GM18505 (cell line): ENCODE results near the gene CWF19L2.
"Not testable (repeated sequence)": the region's sequence is repeated elsewhere in the genome, so short reads cannot be mapped to it uniquely, and the experiment has no call there.

Experiments
- ATAC-seq: cut with Tn5 transposase; IDR thresholded peaks from one replicate; pipeline ENCODE4 v1.9.1; 2021; ENCODE audit not compliant: unreplicated experiment
- POLR2A ChIP-seq: IDR thresholded peaks from 4 replicates; pipeline ENCODE4 v1.6.1; 2011; ENCODE audit warnings: borderline replicate concordance; ENCODE audit not compliant: insufficient read depth, insufficient read length; ENCODE audit errors: extremely low read depth

CWF19L2 gene

DNA sequence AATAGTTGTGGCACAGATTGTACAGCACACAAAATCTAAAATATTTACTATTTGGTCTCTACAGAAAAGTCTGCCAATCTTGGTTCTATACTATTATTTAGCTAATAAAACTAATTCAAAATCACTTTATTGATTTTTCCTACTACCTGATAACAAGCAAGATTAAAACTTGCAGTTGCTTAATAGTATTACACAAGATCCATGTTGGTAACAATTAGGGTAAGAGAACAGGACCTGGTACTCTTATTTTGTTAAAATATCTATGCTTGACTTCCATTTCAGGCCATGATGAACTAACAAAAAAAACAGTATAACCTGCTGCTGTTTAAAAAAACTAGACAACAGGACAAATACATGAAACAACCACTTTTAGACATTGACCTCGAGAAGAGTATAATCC lies 52.4 kb downstream of the CWF19L2 start:
- no peak for ATAC-seq
- no peak for TF ChIP-seq POLR2A

DNA sequence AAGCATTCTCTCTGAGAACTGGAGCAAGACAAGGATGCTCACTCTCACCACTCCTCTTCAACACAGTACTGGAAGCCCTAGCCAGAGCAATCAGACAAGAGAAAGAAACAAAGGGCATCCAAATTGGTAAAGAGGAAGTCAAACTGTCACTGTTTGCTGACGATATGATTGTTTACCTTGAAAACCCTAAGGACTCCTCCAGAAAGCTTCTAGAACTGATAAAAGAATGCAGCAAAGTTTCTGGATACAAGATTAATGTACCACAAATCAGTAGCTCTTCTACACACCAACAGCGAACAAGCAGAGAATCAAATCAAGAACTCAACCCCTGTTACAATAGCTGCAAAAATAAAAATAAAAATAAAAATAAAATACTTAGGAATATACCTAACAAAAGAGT lies 56.5 kb downstream of the CWF19L2 start:
- ATAC-seq, result not testable (repeated sequence)

DNA sequence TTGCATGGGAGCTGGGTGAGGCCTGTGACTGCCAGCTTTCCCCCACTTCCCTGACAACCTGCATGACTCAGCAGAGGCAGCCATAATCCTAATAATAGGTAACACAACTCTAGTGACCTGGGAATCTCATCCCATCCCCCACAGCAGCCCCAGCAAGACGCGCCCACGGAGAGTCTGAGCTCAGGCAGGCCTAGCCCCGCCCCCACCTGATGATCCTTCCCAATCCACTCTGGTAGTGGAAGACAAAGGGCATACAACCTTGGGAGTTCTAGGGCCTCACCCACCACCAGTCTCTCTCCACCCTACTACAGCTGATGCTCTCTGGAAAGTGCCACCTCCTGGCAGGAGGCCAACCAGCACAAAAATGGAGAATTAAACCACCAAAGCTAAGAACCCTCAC lies 60.3 kb downstream of the CWF19L2 start:
- TF ChIP-seq POLR2A, result no peak
- ATAC-seq, result no peak

DNA sequence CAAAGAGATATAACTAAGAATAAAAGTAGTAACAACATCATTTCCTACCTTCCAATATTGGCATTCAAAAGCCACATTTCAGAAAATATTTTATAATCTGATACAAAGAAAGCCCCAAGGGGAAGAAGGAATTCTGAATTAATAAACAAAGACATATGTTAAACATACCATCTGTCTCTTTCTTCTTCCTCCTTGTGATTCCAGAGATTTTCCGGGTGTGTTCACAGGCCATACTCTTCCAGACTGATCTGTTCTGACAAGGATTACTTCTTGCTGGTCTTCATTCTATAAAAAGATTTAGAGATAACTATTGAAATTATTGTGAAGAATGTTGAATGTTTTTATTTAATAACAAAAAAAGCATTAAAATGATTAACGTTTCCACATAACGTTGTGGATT lies 65.0 kb downstream of the CWF19L2 start:
- TF ChIP-seq POLR2A, result no peak
- ATAC-seq, result no peak

DNA sequence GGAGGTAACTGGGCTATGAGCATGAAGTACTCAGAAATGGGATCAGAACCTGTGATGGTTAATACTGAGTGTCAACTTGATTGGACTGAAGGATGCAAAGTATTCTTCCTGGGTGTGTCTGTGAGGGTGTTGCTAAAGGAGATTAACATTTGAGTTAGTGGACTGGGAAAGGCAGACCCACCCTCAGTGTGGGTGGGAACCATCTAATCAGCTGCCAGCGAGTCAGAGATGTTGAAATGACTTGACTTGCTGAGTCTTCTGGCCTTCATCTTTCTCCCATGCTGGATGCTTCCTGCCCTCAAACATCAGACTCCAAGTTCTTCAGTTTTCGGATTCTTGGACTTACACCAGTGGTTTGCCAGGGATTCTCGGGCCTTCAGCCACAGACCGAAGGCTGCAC lies 66.9 kb downstream of the CWF19L2 start:
- not testable (repeated sequence) for ATAC-seq

DNA sequence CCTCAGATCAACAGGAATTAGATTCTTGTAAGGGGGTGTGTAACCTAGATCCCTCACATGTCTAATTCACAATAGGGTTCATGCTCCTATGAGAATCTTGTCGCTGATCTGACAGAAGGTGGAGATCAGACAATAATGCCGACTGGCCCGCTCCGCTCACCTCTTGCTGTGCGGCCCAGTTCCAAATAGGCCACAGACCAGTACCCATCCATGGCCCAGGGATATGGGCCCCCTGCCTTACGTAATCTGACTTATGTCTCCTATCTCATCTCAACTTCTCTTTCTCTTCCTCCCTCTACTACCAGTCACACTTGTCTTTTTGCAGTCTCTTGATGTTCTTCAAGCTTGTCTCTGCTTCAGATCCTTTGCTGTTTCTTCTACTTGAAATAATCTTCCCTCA lies 70.0 kb downstream of the CWF19L2 start:
- TF ChIP-seq POLR2A, result no peak
- ATAC-seq, result no peak

DNA sequence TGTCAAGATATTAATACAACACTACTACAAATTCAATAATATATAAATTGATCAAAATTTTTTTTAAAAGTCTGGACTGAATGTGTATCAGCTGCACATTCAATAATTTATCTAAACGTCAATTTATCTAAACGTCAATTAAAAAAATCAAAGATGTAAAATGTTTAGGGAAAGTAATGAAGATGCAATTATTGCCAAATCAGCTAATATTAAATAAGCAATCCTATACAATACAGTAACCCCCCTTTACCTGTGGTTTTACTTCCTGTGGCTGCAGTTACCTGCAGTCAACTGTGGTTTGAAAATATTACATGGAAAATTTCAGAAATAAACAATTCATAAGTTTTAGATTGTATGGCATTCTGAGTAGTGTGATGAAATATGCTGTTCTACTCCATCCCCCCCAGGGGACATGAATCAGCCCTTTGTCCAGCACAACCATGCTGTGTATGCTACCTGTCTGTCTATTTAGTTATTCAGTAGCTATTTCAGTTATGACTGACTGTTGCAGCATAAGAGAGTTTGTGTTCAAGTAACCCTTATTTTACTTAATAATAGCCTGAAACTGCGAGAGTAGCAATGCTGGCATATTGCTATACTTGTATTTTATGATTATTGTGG lies 72.2 kb downstream of the CWF19L2 start:
- ATAC-seq, result no peak

DNA sequence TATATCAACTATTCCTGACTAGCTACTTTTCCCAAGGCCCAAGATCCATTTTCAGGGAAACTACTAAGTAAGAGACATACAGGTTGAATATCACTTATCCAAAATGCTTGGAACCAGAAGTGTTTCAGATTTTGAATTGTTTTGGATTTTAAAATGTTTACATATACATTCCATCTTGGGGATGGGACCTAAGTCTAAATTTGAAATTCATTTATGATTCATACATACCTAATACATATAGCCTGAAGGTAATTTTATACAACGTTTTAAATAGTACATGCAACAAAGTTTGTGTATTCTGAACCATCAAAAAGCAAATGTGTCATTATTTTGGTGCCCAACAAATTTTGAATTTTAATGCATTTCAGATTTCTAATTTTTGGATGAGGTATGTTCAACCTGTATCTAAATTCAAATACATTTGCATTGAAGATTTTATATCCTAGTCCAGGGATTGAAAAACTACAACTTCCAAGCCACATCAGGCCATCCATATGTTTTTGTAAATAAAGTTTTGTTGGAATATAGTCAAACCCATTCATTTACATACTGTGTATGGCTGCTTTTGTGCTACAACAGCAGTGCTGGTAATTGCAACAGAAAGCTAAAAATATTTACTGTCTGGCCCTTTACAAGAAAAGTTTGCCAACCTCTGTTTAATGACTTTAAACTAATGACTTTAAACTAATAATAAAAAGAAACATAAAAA lies 73.3 kb downstream of the CWF19L2 start:
- ATAC-seq, result no peak
- TF ChIP-seq POLR2A, result no peak

More for the DNA sequence above, 72.2 kb downstream of the CWF19L2 start:
- TF ChIP-seq POLR2A, result no peak

DNA sequence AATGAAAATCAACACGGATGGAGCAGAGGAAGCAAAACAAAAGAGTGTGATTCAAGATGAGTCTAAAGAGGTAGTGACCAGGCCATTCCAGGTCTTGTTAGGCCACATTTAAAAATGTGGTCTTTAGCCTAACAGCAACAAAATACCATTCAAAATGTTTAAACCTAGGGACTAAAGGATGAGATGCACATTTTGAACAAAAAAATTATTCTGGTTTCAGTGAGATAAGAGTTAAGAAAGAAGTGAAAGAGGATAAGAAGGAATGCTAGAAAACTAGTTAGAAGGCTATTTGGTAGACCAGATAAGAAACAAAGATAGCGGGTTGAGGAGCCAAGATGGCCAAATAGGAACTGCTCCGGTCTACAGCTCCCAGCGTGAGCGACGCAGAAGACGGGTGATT lies 85.2 kb downstream of the CWF19L2 start:
- no peak for TF ChIP-seq POLR2A
- ATAC-seq, result no peak

DNA sequence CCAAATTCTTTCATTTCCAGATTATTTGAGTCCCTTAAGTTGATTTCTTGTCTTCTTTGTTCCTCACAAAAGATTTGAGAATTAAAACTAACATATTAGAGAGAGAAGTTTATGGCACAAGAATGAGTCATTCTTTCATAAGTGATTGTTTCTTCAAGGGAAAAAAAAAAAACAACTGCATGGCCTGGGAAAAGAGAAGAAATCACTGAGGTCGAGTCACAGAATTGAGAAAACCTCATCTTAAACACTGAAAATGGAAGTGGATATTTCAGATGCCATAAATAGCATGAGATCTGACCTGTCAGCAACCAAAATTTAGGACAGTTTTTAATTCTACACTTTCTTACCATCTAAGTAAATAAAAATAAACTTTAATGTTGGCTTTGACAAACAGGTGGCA lies 87.2 kb downstream of the CWF19L2 start:
- TF ChIP-seq POLR2A, result no peak
- no peak for ATAC-seq

DNA sequence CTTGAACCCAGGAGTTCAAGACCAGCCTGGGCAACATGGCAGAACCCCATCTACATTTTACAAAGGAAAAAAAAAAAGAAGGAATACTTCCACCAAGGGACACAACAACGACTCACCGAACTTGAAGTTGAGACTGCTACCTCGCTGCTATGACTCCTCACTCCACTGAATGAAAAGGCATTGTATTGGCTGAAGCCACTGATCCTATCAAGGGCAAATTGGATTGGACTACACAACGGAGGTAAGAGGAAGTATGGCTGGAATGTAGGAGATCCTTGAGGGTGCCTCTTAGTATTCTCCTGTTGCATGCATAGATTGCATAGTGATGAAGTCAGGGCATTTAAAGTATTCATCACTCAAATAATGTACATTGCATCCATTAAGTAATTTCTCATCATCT lies 97.9 kb downstream of the CWF19L2 start:
- ATAC-seq, result no peak
- TF ChIP-seq POLR2A, result no peak

DNA sequence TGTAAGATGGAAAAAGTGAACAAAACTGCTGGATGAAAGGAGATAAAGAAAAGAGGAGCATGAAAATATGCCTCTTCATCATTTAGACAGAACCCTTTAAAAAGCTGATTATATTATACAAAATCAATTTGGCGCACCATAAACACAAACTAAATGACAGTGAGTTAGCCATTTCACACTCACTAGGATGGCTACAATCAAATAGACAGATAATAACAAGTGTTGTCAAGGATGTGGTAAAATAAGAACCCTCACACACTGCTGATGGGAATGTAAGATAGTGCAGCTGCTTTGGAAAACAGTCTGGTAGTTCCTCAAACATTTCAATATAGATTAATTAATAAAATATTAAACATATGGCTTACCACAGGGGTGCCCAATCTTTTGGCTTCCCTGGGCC lies 99.7 kb downstream of the CWF19L2 start:
- no peak for ATAC-seq
- no peak for TF ChIP-seq POLR2A

DNA sequence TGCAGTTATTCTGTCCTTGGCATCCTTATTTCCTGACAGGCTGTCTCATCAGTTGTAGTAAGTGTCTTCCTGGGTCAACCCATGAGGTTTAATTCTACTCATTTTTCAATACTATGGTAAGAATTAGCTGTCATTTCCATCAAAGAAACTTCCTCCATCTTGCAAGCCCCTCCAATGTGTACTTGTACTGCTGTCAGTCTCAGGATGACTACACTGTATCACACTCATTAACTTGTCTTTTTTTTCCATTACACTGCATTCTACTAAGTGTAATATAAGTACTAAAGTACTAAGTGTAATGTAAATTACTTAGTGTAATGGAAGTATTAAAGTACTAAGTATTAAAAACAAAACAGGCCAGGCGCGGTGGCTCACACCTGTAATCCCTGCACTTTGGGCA lies 102.8 kb downstream of the CWF19L2 start:
- no peak for ATAC-seq
- TF ChIP-seq POLR2A, result no peak

DNA sequence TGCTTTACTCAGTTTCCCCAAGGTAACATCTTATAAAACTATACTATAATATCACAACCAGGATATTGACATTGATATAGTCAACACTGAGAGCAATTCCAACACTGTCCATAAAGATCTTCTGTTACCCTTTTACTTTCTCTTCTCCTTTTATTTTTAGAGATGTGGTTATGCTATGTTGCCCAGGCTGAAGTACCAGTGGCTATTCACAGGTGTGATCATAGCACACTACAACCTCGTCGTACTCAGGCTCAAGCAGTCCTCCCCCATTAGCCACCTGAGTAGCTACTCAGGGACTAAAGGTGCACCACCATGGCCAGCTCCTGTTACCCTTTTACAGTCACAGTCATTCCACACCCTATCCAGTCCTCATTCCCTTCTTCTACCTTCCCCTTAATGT lies 119.7 kb downstream of the CWF19L2 start:
- TF ChIP-seq POLR2A, result no peak
- ATAC-seq, result peak; percentile 88

DNA sequence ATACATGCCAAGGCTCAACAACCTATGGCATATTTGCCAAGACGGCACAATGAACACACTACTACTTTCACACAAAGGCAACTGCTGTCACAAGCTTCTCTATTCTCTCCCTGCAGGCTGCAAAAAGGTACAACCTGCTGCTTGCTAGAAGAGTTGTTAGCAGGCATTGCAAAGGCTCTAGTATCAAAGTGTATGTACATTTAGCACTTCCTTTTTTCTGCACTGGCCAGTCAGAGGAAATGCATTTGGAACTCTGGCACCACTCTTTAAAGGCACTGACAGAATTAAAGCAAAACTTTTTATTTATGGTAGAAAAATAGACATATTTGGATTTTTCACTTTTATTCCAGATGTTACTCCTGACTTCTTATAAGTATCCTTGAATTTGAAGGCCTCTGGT lies 125.9 kb downstream of the CWF19L2 start:
- no peak for ATAC-seq
- TF ChIP-seq POLR2A, result no peak
